OCI-LY1 (cell line): ENCODE measurements around the gene RAPGEF1.

Experiments used
- H2AFZ ChIP-seq: fragments of 200-600 bp; sonication (generic), shearing (Covaris generic); 2 replicates; pipeline ENCODE4 v1.6.0; 2014; ENCODE audit warnings: antibody characterized with exemption, mild to moderate bottlenecking, low read length
- H3F3A ChIP-seq: fragments of 200-600 bp; sonication (generic), shearing (Covaris generic); 2 replicates; pipeline ENCODE4 v1.6.0; 2014; ENCODE audit warnings: mild to moderate bottlenecking, antibody characterized with exemption, low read length, moderate library complexity; ENCODE audit not compliant: insufficient read depth
- H3K27ac ChIP-seq: fragments of 200-600 bp; sonication (generic); 2 replicates; pipeline ENCODE4 v1.5.1; 2014; ENCODE audit warnings: low read length, mixed run types, mild to moderate bottlenecking, low read depth; ENCODE audit not compliant: poor library complexity, severe bottlenecking
- H3K27me3 ChIP-seq: fragments of 200-600 bp; sonication (generic); 2 replicates; pipeline ENCODE4 v1.6.0; 2014; ENCODE audit warnings: antibody characterized with exemption, mild to moderate bottlenecking, low read length, moderate library complexity; ENCODE audit not compliant: insufficient read depth
- H3K36me3 ChIP-seq: fragments of 200-600 bp; sonication (generic); 2 replicates; pipeline ENCODE4 v1.6.1; 2014; ENCODE audit warnings: mild to moderate bottlenecking, antibody characterized with exemption, low read length, moderate library complexity, mixed read lengths; ENCODE audit not compliant: insufficient read depth
- H3K4me1 ChIP-seq: fragments of 200-600 bp; sonication (generic); 2 replicates; pipeline ENCODE4 v1.5.1; 2014; ENCODE audit warnings: mild to moderate bottlenecking, low read length, moderate library complexity; ENCODE audit not compliant: insufficient read depth, severe bottlenecking
- H3K4me2 ChIP-seq: fragments of 200-600 bp; sonication (generic), shearing (Covaris generic); 2 replicates; pipeline ENCODE4 v1.6.1; 2014; ENCODE audit warnings: low read length
- H3K4me3 ChIP-seq: fragments of 200-600 bp; sonication (generic); 2 replicates; pipeline ENCODE4 v1.5.1; 2014; ENCODE audit warnings: low read length, low read depth, mild to moderate bottlenecking, mixed read lengths; ENCODE audit not compliant: poor library complexity, severe bottlenecking
- H3K79me2 ChIP-seq: fragments of 200-600 bp; shearing (Covaris generic); 2 replicates; pipeline ENCODE4 v1.6.1; 2016; ENCODE audit warnings: mixed run types, low read length, mixed read lengths; ENCODE audit not compliant: insufficient read depth
- H3K9ac ChIP-seq: fragments of 200-600 bp; sonication (generic), shearing (Covaris generic); 2 replicates; pipeline ENCODE4 v1.6.1; 2014; ENCODE audit warnings: mild to moderate bottlenecking, low read length, mixed read lengths
- H3K9me2 ChIP-seq: fragments of 200-600 bp; sonication (generic), shearing (Covaris generic); 2 replicates; pipeline ENCODE4 v1.6.1; 2014; ENCODE audit warnings: low read depth, mild to moderate bottlenecking, low read length, mixed read lengths
- H3K9me3 ChIP-seq: fragments of 200-600 bp; shearing (Covaris generic); 2 replicates; pipeline ENCODE4 v1.6.1; 2014; ENCODE audit warnings: low read length, mixed read lengths
- H4K20me1 ChIP-seq: fragments of 200-600 bp; sonication (generic), shearing (Covaris generic); 2 replicates; pipeline ENCODE4 v1.6.0; 2016; ENCODE audit warnings: mild to moderate bottlenecking, low read length; ENCODE audit not compliant: insufficient read depth
- CTCF ChIP-seq: fragments of 200-600 bp; sonication (generic), shearing (Covaris generic); IDR thresholded peaks from 2 replicates; pipeline ENCODE4 v1.5.1; 2017; ENCODE audit warnings: mild to moderate bottlenecking, antibody characterized with exemption, low read length, moderate library complexity, mixed read lengths
- EZH2 ChIP-seq: fragments of 200-600 bp; sonication (generic), shearing (Covaris generic); IDR thresholded peaks from 2 replicates; pipeline ENCODE4 v1.8.0; 2017; ENCODE audit warnings: borderline replicate concordance, mixed run types, mild to moderate bottlenecking, antibody characterized with exemption, low read length, moderate library complexity, mixed read lengths

RAPGEF1 gene

GRCh38 chr9:131735238-131736128, 4.4 kb downstream of the RAPGEF1 start:
- Histone ChIP-seq H3K36me3 (no peaks in the 10 kb centered on the region; the same call in 1 of the 2 replicates), H3K79me2 (peaks cover 44% of the 10 kb centered on the region), H3K4me2 (peak overlapping the region; percentile 69), H3F3A (peaks cover 11% of the 10 kb centered on the region; the same call in 1 of the 2 replicates), H2AFZ (no peak overlapping the region), H3K9me2 (no peaks in the 10 kb centered on the region), H3K4me1 (peaks cover 86% of the 10 kb centered on the region), H3K4me3 (peak overlapping the region; percentile 48), H4K20me1 (no peaks in the 10 kb centered on the region), H3K9ac (peak overlapping the region; percentile 24; the same call in 1 of the 2 replicates), H3K9me3 (no peaks in the 10 kb centered on the region), H3K27me3 (no peaks in the 10 kb centered on the region), H3K27ac (peak overlapping the region; percentile 98)
- TF ChIP-seq CTCF = no peak
- TF ChIP-seq EZH2 = no peak

GRCh38 chr9:131734781-131735180, 5.1 kb downstream of the RAPGEF1 start:
- H3K9ac ChIP-seq = peak overlapping the region; percentile 42; the same call in 1 of the 2 replicates
- peak overlapping the region; percentile 69 for H3K4me2 ChIP-seq
- H3K4me3 ChIP-seq = peak overlapping the region; percentile 48
- peak overlapping the region; percentile 98 for H3K27ac ChIP-seq
- peaks cover 44% of the 10 kb centered on the region for H3K79me2 ChIP-seq
- H3K27me3 ChIP-seq = no peaks in the 10 kb centered on the region
- H3K36me3 ChIP-seq = no peaks in the 10 kb centered on the region; the same call in 1 of the 2 replicates
- H3K9me3 ChIP-seq = no peaks in the 10 kb centered on the region
- H3F3A ChIP-seq = peaks cover 11% of the 10 kb centered on the region; the same call in 1 of the 2 replicates
- TF ChIP-seq EZH2 (no peak), CTCF (no peak)
- peaks cover 89% of the 10 kb centered on the region for H3K4me1 ChIP-seq
- no peaks in the 10 kb centered on the region for H4K20me1 ChIP-seq
- no peaks in the 10 kb centered on the region for H3K9me2 ChIP-seq
- H2AFZ ChIP-seq = no peak overlapping the region

- H3K9me3 ChIP-seq = no peaks in the 10 kb centered on the region
- H3K9ac ChIP-seq = peak overlapping the region; percentile 42; the same call in 1 of the 2 replicates
- H3K36me3 ChIP-seq = no peaks in the 10 kb centered on the region; the same call in 1 of the 2 replicates
- H3K9me2 ChIP-seq = no peaks in the 10 kb centered on the region
- H3K79me2 ChIP-seq = peaks cover 44% of the 10 kb centered on the region
- no peaks in the 10 kb centered on the region for H3K27me3 ChIP-seq
- TF ChIP-seq EZH2 (no peak), CTCF (no peak)
- H3K4me2 ChIP-seq = peak overlapping the region; percentile 69
- H2AFZ ChIP-seq = no peak overlapping the region
- no peaks in the 10 kb centered on the region for H4K20me1 ChIP-seq
- peaks cover 15% of the 10 kb centered on the region for H3F3A ChIP-seq
- peak overlapping the region; percentile 98 for H3K27ac ChIP-seq
- H3K4me1 ChIP-seq = peaks cover 95% of the 10 kb centered on the region
- H3K4me3 ChIP-seq = peak overlapping the region; percentile 41
These were observed 5.7 kb downstream of the RAPGEF1 start for GRCh38 chr9:131734165-131734610.
